ENCODE measurements around the gene ORM1.
A peak's percentile ranks its signal among the peaks of the same experiment; 100 is the strongest.
"Not testable (repeated sequence)": the region's sequence is repeated elsewhere in the genome, so short reads cannot be mapped to it uniquely, and the experiment has no call there.

The ORM1 gene

GRCh38 chr9:114325684-114326254 lies 2.9 kb downstream of the ORM1 start:
- DNase-seq: not testable (repeated sequence)

- DNase-seq: no peak
Observed at GRCh38 chr9:114327749-114328148, 4.9 kb downstream of the ORM1 start.

GRCh38 chr9:114328357-114328820 lies 5.5 kb downstream of the ORM1 start:
- DNase-seq: not testable (repeated sequence)

- DNase-seq: not testable (repeated sequence)
Observed at GRCh38 chr9:114328937-114329624, 6.2 kb downstream of the ORM1 start.

GRCh38 chr9:114329625-114330022 lies 6.7 kb downstream of the ORM1 start, which contains the start of gene ORM2:
Gene ORM2, plus strand, starts transcription at chr9:114329869. Its CDS starts 36 bp downstream, at chr9:114329905.
- not testable (repeated sequence) for DNase-seq

GRCh38 chr9:114330636-114331035 lies 7.7 kb downstream of the ORM1 start:
- DNase-seq: no peak

GRCh38 chr9:114331229-114332195 lies 8.6 kb downstream of the ORM1 start:
- DNase-seq: not testable (repeated sequence)

GRCh38 chr9:114332474-114333040 lies 9.7 kb downstream of the ORM1 start:
- DNase-seq: not testable (repeated sequence)

- not testable (repeated sequence) for DNase-seq
Observed at GRCh38 chr9:114333718-114334117, 10.8 kb downstream of the ORM1 start.

- no peak for DNase-seq
Observed at GRCh38 chr9:114334490-114334889, 11.6 kb downstream of the ORM1 start.

GRCh38 chr9:114335745-114336144 lies 12.8 kb downstream of the ORM1 start:
- no peak for DNase-seq

- DNase-seq: no peak
Observed at GRCh38 chr9:114336157-114336556, 13.3 kb downstream of the ORM1 start.

- no peak for DNase-seq
Observed at GRCh38 chr9:114336699-114337395, 13.9 kb downstream of the ORM1 start.

- no peak for DNase-seq
Observed at GRCh38 chr9:114338187-114338586, 15.3 kb downstream of the ORM1 start.

GRCh38 chr9:114339130-114339908 lies 16.4 kb downstream of the ORM1 start:
- peak; percentile 43 to 53 for DNase-seq

- no peak for DNase-seq
Observed at GRCh38 chr9:114341152-114341830, 18.4 kb downstream of the ORM1 start.

GRCh38 chr9:114341991-114342390 lies 19.1 kb downstream of the ORM1 start:
- no peak for DNase-seq

GRCh38 chr9:114342755-114343440 lies 20.0 kb downstream of the ORM1 start:
- no peak for DNase-seq

- DNase-seq: no peak
Observed at GRCh38 chr9:114343471-114344187, 20.7 kb downstream of the ORM1 start.

- no peak for DNase-seq
Observed at GRCh38 chr9:114344188-114344566, 21.3 kb downstream of the ORM1 start.
